ENCODE results near the gene MYO3B.

DNA sequence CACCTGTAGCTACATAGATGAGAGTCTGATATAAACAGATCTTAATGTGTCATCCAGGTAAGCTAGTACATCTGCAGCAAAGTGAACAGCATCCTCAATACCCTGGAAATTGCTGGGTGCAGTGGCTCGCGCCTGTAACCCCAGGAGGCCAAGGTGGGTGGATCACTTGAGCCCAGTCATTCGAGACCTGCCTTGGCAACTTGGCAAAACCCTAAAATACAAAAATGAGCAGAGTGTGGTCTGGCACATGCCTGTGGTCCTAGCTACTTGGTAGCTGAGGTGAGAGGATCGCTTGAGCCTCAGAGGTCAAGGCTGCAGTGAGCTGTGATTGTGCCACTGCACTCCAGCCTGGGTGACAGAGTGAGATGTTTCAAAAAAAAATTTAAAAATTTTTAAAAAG, 303.3 kb downstream of the MYO3B start:
- TF ChIP-seq POLR2A (IDR thresholded peaks at IDR 0.05; ENCODE audit: low read length) = no peak
- no peak for TF ChIP-seq GATA1 (IDR thresholded peaks at IDR 0.05; ENCODE audit: low read depth, low read length)
